Fibroblast of skin of back (primary cell): ENCODE data around the gene FABP7. TPM values are rescaled to one million over a fixed set of nuclear protein-coding genes. Genes with fewer than 3 reads are reported as not detected.
"Not testable (repeated sequence)": the region's sequence is repeated elsewhere in the genome, so short reads cannot be mapped to it uniquely, and the experiment has no call there.

Source experiments
- DNase-seq: peaks from one replicate; pipeline ENCODE4 v3.0.0-alpha.2; 2013
- polyA plus RNA-seq, 2 experiments: library from polyadenylated mRNA; unstranded; fragments of 120-200 nt; gene quantifications; one replicate each; pipeline ENCODE4 v1.2.1, GENCODE V29; 2013; ENCODE audit not compliant: insufficient read length in 2 of 2

The FABP7 gene
- polyA plus RNA-seq (2013, experiment 1 of 2; ENCODE audit: insufficient read length) = not detected
- polyA plus RNA-seq (2013, experiment 2 of 2; ENCODE audit: insufficient read length) = not detected

GRCh38 chr6:122779667-122780066, at the start of gene FABP7:
TSS of gene FABP7 (plus strand) at chr6:122779716. CDS start at chr6:122779795, 79 bp downstream.
- no peak for DNase-seq

- DNase-seq = no peak
Measured at GRCh38 chr6:122730334-122730733, 49.2 kb upstream of the FABP7 start.

- DNase-seq = peak; percentile 46
Measured at GRCh38 chr6:122730775-122731386, 48.6 kb upstream of the FABP7 start.

- no peak for DNase-seq
Measured at GRCh38 chr6:122733259-122733658, 46.3 kb upstream of the FABP7 start.

- DNase-seq = no peak
Measured at GRCh38 chr6:122734529-122735395, 44.8 kb upstream of the FABP7 start.

- no peak for DNase-seq
Measured at GRCh38 chr6:122735582-122735981, 43.9 kb upstream of the FABP7 start.

GRCh38 chr6:122736163-122736562, 43.4 kb upstream of the FABP7 start:
- no peak for DNase-seq

GRCh38 chr6:122736616-122737015, 42.9 kb upstream of the FABP7 start:
- DNase-seq = no peak

- DNase-seq = no peak
Measured at GRCh38 chr6:122740091-122740490, 39.4 kb upstream of the FABP7 start.

- no peak for DNase-seq
Measured at GRCh38 chr6:122740936-122741335, 38.6 kb upstream of the FABP7 start.

GRCh38 chr6:122744247-122744646, 35.3 kb upstream of the FABP7 start:
- DNase-seq = peak; percentile 6

GRCh38 chr6:122744856-122745255, 34.7 kb upstream of the FABP7 start:
- DNase-seq = not testable (repeated sequence)

GRCh38 chr6:122746688-122747087, 32.8 kb upstream of the FABP7 start:
- no peak for DNase-seq

GRCh38 chr6:122747573-122747972, 31.9 kb upstream of the FABP7 start:
- no peak for DNase-seq

GRCh38 chr6:122748945-122749344, 30.6 kb upstream of the FABP7 start:
- not testable (repeated sequence) for DNase-seq

- no peak for DNase-seq
Measured at GRCh38 chr6:122749451-122750050, 30.0 kb upstream of the FABP7 start.

GRCh38 chr6:122751326-122751725, 28.2 kb upstream of the FABP7 start:
- no peak for DNase-seq

- DNase-seq = no peak
Measured at GRCh38 chr6:122752459-122752858, 27.1 kb upstream of the FABP7 start.

- DNase-seq = no peak
Measured at GRCh38 chr6:122753000-122753687, 26.4 kb upstream of the FABP7 start.

GRCh38 chr6:122753688-122754056, 25.8 kb upstream of the FABP7 start:
- DNase-seq = no peak

- DNase-seq = no peak
Measured at GRCh38 chr6:122754191-122754731, 25.3 kb upstream of the FABP7 start.

GRCh38 chr6:122755901-122756300, 23.6 kb upstream of the FABP7 start:
- no peak for DNase-seq

- DNase-seq = no peak
Measured at GRCh38 chr6:122758927-122759334, 20.6 kb upstream of the FABP7 start.
